Activated CD4-positive, alpha-beta T cell treated with anti-CD3 and anti-CD28 coated beads, Interleukin-2, amount 10 ng/mL, durations not matched to agents 7 days and 5 days (primary cell): ENCODE measurements around the gene OSBPL1A. TPM values are rescaled to one million over a fixed set of nuclear protein-coding genes. Genes with fewer than 3 reads are reported as not detected.

Source experiments
- CTCF ChIA-PET: fragments of 350-600 bp; sonication (Branson Sonifier 250); formaldehyde crosslinking; loops from one replicate; lab custom pipeline; 2021; ENCODE audit warnings: antibody characterized with exemption; lab: Charles Lee
- POLR2A ChIA-PET: fragments of 350-600 bp; sonication (Branson Sonifier 250); formaldehyde crosslinking; loops from one replicate; lab custom pipeline; 2021; ENCODE audit warnings: antibody characterized with exemption; lab: Charles Lee
- DNase-seq: peaks from one replicate; pipeline ENCODE4 v3.0.0-alpha.2; 2020
- H3K27ac Mint-ChIP-seq: one replicate; pipeline ENCODE4 v1.8.0; 2021; ENCODE audit warnings: mild to moderate bottlenecking, moderate library complexity, mixed read lengths
- H3K27me3 Mint-ChIP-seq: one replicate; pipeline ENCODE4 v1.8.0; 2021; ENCODE audit warnings: mixed read lengths
- H3K36me3 Mint-ChIP-seq: one replicate; pipeline ENCODE4 v1.8.0; 2021; ENCODE audit warnings: low read depth, mixed read lengths
- H3K4me1 Mint-ChIP-seq: one replicate; pipeline ENCODE4 v1.8.0; 2021; ENCODE audit warnings: mixed read lengths
- H3K4me3 Mint-ChIP-seq: one replicate; pipeline ENCODE4 v1.8.0; 2021; ENCODE audit warnings: mild to moderate bottlenecking, moderate library complexity, mixed read lengths
- H3K9me3 Mint-ChIP-seq: one replicate; pipeline ENCODE4 v1.8.0; 2021; ENCODE audit warnings: mixed read lengths
- total RNA-seq, 2 experiments: library from RNA; stranded (reverse); gene quantifications; one replicate each; pipeline ENCODE4 v1.2.3, GENCODE V29; 2021

The OSBPL1A gene
- total RNA-seq, 2 experiments from 2014 or later: 1.00 to 1.4 TPM

DNA sequence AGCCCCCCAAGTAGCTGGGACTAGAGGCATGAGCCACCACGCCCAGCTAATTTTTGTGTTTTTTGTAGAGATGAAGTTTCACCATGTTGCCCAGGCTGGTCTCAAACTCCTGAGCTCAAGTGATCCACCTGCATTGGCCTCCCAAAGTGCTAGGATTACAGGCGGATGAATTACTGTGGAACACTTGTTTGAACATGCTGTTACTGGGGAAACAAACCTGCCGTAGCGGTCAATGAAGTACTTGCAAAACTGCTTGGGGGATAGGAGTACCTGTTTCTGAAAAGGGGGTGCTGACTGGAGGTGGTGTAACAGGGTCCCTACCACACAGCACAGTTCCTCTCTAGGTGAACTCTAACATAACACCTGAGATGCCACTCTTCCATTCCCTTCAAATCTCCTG, 22.9 kb upstream of the OSBPL1A start:
- Mint-ChIP-seq H3K9me3 (peaks cover 6% of the 10 kb centered on the region), H3K4me1 (peaks cover 1% of the 10 kb centered on the region), H3K36me3 (peaks cover 2% of the 10 kb centered on the region), H3K27ac (no peak overlapping the region), H3K4me3 (no peak overlapping the region), H3K27me3 (peaks cover 40% of the 10 kb centered on the region)
- CTCF ChIA-PET: interaction anchor here (0.7 kb wide), 1 partner anchor 23 kb away, joined by 3 read pairs; the partner anchor contains the start of gene OSBPL1A
- POLR2A ChIA-PET: no interaction called here
- no peak for DNase-seq

- Mint-ChIP-seq H3K4me3 (no peak overlapping the region), H3K4me1 (peaks cover 13% of the 10 kb centered on the region), H3K27ac (no peak overlapping the region), H3K27me3 (peaks cover 23% of the 10 kb centered on the region), H3K9me3 (peaks cover 9% of the 10 kb centered on the region), H3K36me3 (no peaks in the 10 kb centered on the region)
- no peak for DNase-seq
- ChIA-PET POLR2A (no interaction called here), CTCF (no interaction called here)
Measured at GRCh38 chr18:24417480-24417879, 19.9 kb upstream of the OSBPL1A start.

- CTCF ChIA-PET: interaction anchor here (0.6 kb wide), 1 partner anchor 313 kb away, joined by 3 read pairs; no protein-coding TSS in a partner anchor
Measured at GRCh38 chr18:24414349-24415003, 16.9 kb upstream of the OSBPL1A start.

DNA sequence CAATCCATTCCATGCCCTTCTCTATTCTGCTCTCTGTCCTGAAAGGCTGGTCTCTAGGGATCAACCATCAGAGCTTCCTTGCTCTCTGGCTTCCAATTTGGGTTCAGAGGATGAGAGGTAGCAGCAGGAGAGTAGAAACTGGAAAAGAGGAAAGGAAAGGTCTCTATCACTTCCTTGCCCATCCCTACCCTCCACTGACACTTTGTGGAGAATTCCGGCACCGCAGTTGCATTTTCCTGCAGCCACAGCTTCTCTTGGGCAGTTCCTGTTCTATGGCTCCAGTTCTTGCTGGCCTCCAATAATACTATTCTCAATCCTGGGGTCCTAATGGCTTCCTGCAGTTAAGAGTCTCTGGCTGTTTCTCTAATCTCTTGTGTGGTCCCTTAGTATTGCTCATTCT, 15.5 kb upstream of the OSBPL1A start:
- H3K27ac Mint-ChIP-seq: no peak overlapping the region
- peaks cover 23% of the 10 kb centered on the region for H3K27me3 Mint-ChIP-seq
- ChIA-PET CTCF (interaction anchor here (1.6 kb wide), 1 partner anchor 76 kb away, joined by 4 read pairs; no protein-coding TSS in a partner anchor), POLR2A (interaction anchor here (0.8 kb wide), 1 partner anchor 64 kb away, joined by 3 read pairs; no protein-coding TSS in a partner anchor)
- H3K9me3 Mint-ChIP-seq: peaks cover 7% of the 10 kb centered on the region
- no peaks in the 10 kb centered on the region for H3K36me3 Mint-ChIP-seq
- DNase-seq: no peak
- no peak overlapping the region for H3K4me3 Mint-ChIP-seq
- H3K4me1 Mint-ChIP-seq: peaks cover 14% of the 10 kb centered on the region

More at GRCh38 chr18:24414349-24415003, 16.9 kb upstream of the OSBPL1A start:
- POLR2A ChIA-PET: no interaction called here
- no peak overlapping the region for H3K4me3 Mint-ChIP-seq
- no peak overlapping the region for H3K27ac Mint-ChIP-seq
- no peaks in the 10 kb centered on the region for H3K36me3 Mint-ChIP-seq
- DNase-seq: no peak
- peaks cover 9% of the 10 kb centered on the region for H3K9me3 Mint-ChIP-seq
- peaks cover 19% of the 10 kb centered on the region for H3K27me3 Mint-ChIP-seq
- H3K4me1 Mint-ChIP-seq: peaks cover 14% of the 10 kb centered on the region

DNA sequence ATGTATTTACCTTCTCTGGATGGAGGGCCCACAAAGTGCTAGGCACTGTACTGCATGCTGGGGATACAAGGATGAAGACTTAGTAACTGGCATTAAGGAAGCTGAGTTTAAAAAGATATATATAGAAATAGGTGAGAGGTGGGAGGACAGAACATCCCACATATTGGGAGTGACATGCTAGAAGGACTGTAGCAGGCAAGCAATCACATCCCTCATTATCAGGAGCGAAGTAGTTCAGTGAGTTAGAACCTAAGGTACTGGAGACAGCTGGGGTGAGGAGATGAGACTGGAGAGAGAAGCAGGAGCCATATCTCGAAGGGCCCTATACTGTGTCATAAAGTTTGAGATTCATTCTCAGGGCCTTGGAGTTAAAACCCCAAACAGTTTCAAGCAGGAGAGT, 10.9 kb upstream of the OSBPL1A start:
- DNase-seq: no peak
- Mint-ChIP-seq H3K27ac (no peak overlapping the region), H3K27me3 (peaks cover 33% of the 10 kb centered on the region), H3K4me1 (peaks cover 7% of the 10 kb centered on the region), H3K9me3 (peaks cover 7% of the 10 kb centered on the region), H3K4me3 (no peak overlapping the region), H3K36me3 (no peaks in the 10 kb centered on the region)
- ChIA-PET POLR2A (no interaction called here), CTCF (interaction anchor here (1.2 kb wide), 1 partner anchor 10 kb away, joined by 3 read pairs; the partner anchor contains the start of gene OSBPL1A)

GRCh38 chr18:24404591-24404990, 7.0 kb upstream of the OSBPL1A start:
- ChIA-PET CTCF (no interaction called here), POLR2A (no interaction called here)
- Mint-ChIP-seq H3K27me3 (peaks cover 25% of the 10 kb centered on the region), H3K4me3 (no peak overlapping the region), H3K27ac (no peak overlapping the region), H3K36me3 (no peaks in the 10 kb centered on the region), H3K4me1 (no peaks in the 10 kb centered on the region), H3K9me3 (no peaks in the 10 kb centered on the region)
- no peak for DNase-seq

DNA sequence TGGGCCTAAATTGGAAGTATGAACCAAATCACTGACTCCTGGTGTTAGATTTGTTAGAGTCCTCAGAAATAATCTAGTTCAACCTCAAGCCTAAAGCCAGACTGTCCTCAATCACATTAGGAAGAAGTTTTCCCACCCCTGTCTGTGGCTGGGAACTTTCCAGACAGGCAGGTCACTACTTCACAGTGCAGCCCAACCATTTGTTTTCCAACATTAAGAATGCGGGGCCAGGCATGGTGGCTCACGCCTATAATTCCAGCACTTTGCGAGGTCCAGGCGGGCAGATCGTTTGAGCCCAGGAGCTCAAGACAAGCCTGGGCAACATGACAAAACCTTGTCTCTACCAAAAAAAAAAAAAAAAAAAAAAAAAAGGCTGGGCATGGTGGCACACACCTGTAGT, 5.5 kb upstream of the OSBPL1A start:
- ChIA-PET POLR2A (no interaction called here), CTCF (no interaction called here)
- peaks cover 4% of the 10 kb centered on the region for H3K4me1 Mint-ChIP-seq
- H3K27me3 Mint-ChIP-seq: peaks cover 19% of the 10 kb centered on the region
- no peak for DNase-seq
- H3K36me3 Mint-ChIP-seq: no peaks in the 10 kb centered on the region
- H3K4me3 Mint-ChIP-seq: no peak overlapping the region
- H3K9me3 Mint-ChIP-seq: no peaks in the 10 kb centered on the region
- no peak overlapping the region for H3K27ac Mint-ChIP-seq

DNA sequence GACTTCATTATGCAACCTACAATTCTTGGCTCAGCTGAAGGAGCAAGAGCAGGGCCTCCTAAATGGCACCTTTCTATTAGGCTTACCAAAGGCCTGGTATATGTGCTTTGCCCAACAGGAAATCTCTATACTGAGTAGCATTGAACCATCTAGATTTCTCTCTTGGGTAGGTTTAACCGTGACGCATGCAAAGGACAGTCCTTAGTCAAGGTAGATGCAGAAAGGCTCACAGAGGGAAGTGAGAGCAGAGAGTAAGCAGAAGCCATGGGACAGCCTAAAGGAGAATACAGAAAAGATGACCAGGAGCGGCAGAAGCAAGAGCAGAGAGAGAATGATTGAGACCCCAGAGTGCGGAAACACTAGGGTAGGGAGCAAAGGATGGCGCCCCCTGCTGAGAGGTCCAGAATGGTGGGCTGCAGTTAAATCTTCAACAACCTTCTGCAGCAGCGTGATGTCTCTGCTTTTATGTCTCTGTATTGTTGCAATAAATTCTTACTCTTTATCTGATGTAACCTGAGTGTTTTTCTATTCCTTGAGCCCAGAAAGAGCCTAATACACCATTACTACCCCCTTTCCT, 4.7 kb upstream of the OSBPL1A start:
- CTCF ChIA-PET: interaction anchor here (1.4 kb wide), 1 partner anchor 14 kb away, joined by 5 read pairs; no protein-coding TSS in a partner anchor
- Mint-ChIP-seq H3K27me3 (peaks cover 22% of the 10 kb centered on the region), H3K4me3 (no peak overlapping the region), H3K4me1 (peaks cover 7% of the 10 kb centered on the region), H3K36me3 (no peaks in the 10 kb centered on the region), H3K9me3 (no peaks in the 10 kb centered on the region), H3K27ac (no peak overlapping the region)
- POLR2A ChIA-PET: no interaction called here
- DNase-seq: no peak

- DNase-seq: no peak
- ChIA-PET CTCF (interaction anchor here (1.4 kb wide), 1 partner anchor 16 kb away, joined by 5 read pairs; no protein-coding TSS in a partner anchor), POLR2A (no interaction called here)
- H3K4me1 Mint-ChIP-seq: peaks cover 12% of the 10 kb centered on the region
- no peak overlapping the region for H3K27ac Mint-ChIP-seq
- peaks cover 19% of the 10 kb centered on the region for H3K27me3 Mint-ChIP-seq
- H3K4me3 Mint-ChIP-seq: no peak overlapping the region
- H3K9me3 Mint-ChIP-seq: no peaks in the 10 kb centered on the region
- no peaks in the 10 kb centered on the region for H3K36me3 Mint-ChIP-seq
Measured at GRCh38 chr18:24400587-24400986, 3.0 kb upstream of the OSBPL1A start.

GRCh38 chr18:24398540-24398939, 916 bp upstream of the OSBPL1A start:
- Mint-ChIP-seq H3K4me1 (peaks cover 15% of the 10 kb centered on the region), H3K27me3 (peaks cover 23% of the 10 kb centered on the region), H3K9me3 (no peaks in the 10 kb centered on the region), H3K4me3 (peak overlapping the region; percentile 85), H3K36me3 (no peaks in the 10 kb centered on the region), H3K27ac (no peak overlapping the region)
- DNase-seq: no peak
- POLR2A ChIA-PET: no interaction called here
- CTCF ChIA-PET: interaction anchor here (1.1 to 1.6 kb wide), 2 partner anchors 9 to 11 kb away, joined by 3 read pairs; no protein-coding TSS in a partner anchor

DNA sequence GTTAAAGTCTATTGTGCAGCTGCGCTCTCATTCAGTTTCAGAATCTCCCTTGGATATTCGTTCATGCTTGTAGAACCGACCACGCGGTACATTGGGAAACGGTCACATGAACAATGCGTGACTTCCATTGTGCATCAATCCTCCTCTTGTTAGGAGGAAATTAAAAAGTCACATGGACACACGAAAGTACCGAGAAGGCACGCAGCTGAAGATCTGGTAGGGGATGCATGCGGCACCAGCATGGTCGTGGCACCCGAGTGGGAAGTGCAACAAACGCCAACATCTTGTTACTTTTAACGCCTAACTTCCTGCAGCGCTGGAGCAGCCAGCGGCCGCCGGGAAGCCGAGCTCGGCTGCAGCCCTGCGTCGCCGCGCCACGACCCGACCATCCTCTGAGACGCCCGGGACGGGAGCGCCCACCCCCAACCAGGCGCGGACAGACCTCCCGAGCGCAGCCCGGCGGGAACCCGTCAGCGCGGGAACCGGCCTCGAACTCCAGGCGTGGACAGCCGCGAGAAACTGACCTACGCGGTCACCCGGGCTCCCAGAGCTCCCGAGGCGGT, 412 bp downstream of the OSBPL1A start:
- Mint-ChIP-seq H3K27me3 (peaks cover 23% of the 10 kb centered on the region), H3K27ac (no peak overlapping the region), H3K4me1 (peaks cover 15% of the 10 kb centered on the region), H3K36me3 (no peaks in the 10 kb centered on the region), H3K4me3 (peak overlapping the region; percentile 85), H3K9me3 (no peaks in the 10 kb centered on the region)
- CTCF ChIA-PET: interaction anchor here (0.7 to 1.2 kb wide), 4 partner anchors 9 to 92 kb away, joined by 3 read pairs; no protein-coding TSS in a partner anchor
- peak; percentile 13 for DNase-seq
- POLR2A ChIA-PET: no interaction called here

- DNase-seq: no peak
- no peaks in the 10 kb centered on the region for H3K9me3 Mint-ChIP-seq
- H3K4me1 Mint-ChIP-seq: peaks cover 15% of the 10 kb centered on the region
- H3K4me3 Mint-ChIP-seq: no peak overlapping the region
- POLR2A ChIA-PET: interaction anchor here (0.7 kb wide), 1 partner anchor 291 kb away, joined by 5 read pairs; no protein-coding TSS in a partner anchor
- H3K36me3 Mint-ChIP-seq: no peaks in the 10 kb centered on the region
- H3K27ac Mint-ChIP-seq: no peak overlapping the region
- CTCF ChIA-PET: no interaction called here
- peaks cover 23% of the 10 kb centered on the region for H3K27me3 Mint-ChIP-seq
Measured at GRCh38 chr18:24396082-24396633, 1.5 kb downstream of the OSBPL1A start.
